ENCODE results near the gene ATRAID. TPM values are rescaled to one million over a fixed set of nuclear protein-coding genes. Genes with fewer than 3 reads are reported as not detected.

The ATRAID gene
- total and polyA plus RNA-seq, 2 experiments from 2014 or later: 129 to 154 TPM

DNA sequence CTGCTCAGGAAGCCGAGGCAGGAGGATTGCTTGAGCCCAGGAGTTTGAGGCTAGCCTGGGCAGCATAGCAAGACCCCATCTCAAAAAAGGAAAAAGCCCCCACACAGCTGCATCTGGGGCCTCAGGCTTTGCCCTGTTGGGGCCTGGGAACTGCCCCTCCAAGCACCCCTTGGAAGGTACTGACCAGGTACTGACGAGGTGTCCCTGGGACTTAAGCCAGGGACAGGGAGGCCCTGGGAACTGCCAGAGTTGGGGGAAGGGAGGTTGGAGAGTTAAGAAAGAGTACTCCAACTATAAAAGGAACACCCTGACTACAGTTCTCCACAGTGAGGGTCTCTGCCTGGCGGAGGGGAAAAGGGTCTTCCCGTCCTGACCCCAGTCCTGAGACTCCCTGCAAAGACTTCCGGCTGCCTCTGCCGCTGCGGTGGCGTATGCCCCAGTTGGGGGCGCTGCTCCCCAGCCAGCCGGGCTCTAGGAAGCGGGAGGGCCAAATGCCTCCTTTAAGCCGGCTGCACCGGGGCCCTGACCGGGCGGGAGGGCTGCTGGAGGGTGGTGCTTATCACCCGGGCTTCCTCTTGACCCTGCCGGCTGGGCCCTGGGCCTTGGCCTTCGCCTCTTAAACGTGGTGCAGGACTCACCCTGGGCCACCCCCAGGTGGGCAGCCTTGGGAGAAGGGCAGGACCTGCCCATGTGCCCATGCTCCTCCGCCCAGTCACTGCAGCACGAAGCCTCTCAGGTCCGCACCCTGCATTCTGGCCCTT lies 38.2 kb downstream of the ATRAID start:
- no peaks in the 10 kb centered on the region for H3K79me2 ChIP-seq (replicated peaks; ENCODE audit: insufficient read depth)
- H3K27ac Mint-ChIP-seq: no peak overlapping the region
- H3F3A ChIP-seq (replicated peaks; ENCODE audit: low read depth): peaks cover 12% of the 10 kb centered on the region
- peaks cover 23% of the 10 kb centered on the region for H3K27me3 Mint-ChIP-seq (ENCODE audit: insufficient read depth, low read depth, poor library complexity)
- peak overlapping the region; percentile 62 for H3K4me3 Mint-ChIP-seq
- no peaks in the 10 kb centered on the region for H4K20me1 ChIP-seq (replicated peaks; ENCODE audit: insufficient read depth)
- peaks cover 10% of the 10 kb centered on the region for H3K4me1 ChIP-seq (ENCODE audit: insufficient read depth)
- no peaks in the 10 kb centered on the region for H3K36me3 ChIP-seq (ENCODE audit: insufficient read depth)
- H3K9me2 ChIP-seq (ENCODE audit: insufficient read depth): no peaks in the 10 kb centered on the region
- peak overlapping the region; percentile 55 for H3K4me3 ChIP-seq
- H3K27ac ChIP-seq (ENCODE audit: low read depth): no peak overlapping the region
- TF ChIP-seq JUNB (IDR thresholded peaks at IDR 0.05; ENCODE audit: unreplicated experiment): no peak
- TF ChIP-seq, protein P1, sequence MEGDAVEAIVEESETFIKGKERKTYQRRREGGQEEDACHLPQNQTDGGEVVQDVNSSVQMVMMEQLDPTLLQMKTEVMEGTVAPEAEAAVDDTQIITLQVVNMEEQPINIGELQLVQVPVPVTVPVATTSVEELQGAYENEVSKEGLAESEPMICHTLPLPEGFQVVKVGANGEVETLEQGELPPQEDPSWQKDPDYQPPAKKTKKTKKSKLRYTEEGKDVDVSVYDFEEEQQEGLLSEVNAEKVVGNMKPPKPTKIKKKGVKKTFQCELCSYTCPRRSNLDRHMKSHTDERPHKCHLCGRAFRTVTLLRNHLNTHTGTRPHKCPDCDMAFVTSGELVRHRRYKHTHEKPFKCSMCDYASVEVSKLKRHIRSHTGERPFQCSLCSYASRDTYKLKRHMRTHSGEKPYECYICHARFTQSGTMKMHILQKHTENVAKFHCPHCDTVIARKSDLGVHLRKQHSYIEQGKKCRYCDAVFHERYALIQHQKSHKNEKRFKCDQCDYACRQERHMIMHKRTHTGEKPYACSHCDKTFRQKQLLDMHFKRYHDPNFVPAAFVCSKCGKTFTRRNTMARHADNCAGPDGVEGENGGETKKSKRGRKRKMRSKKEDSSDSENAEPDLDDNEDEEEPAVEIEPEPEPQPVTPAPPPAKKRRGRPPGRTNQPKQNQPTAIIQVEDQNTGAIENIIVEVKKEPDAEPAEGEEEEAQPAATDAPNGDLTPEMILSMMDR (conservative IDR thresholded peaks at IDR 0.05; ENCODE audit: low read depth in 2 of 2): peak; percentile 85 to 99
- TF ChIP-seq, protein P2, sequence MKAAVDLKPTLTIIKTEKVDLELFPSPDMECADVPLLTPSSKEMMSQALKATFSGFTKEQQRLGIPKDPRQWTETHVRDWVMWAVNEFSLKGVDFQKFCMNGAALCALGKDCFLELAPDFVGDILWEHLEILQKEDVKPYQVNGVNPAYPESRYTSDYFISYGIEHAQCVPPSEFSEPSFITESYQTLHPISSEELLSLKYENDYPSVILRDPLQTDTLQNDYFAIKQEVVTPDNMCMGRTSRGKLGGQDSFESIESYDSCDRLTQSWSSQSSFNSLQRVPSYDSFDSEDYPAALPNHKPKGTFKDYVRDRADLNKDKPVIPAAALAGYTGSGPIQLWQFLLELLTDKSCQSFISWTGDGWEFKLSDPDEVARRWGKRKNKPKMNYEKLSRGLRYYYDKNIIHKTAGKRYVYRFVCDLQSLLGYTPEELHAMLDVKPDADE (IDR thresholded peaks at IDR 0.05): peak; percentile 45; the same call in 1 of the 2 replicates
- peak; percentile 30; the same call in 1 of the 2 replicates for TF ChIP-seq POLR2AphosphoS5 (IDR thresholded peaks at IDR 0.05; ENCODE audit: low read depth)
- no peaks in the 10 kb centered on the region for H3K36me3 Mint-ChIP-seq (ENCODE audit: low read depth)
- peak overlapping the region; percentile 99 for H2AFZ ChIP-seq
- H3K4me2 ChIP-seq: peak overlapping the region; percentile 84
- H3K27me3 ChIP-seq (ENCODE audit: insufficient read depth): peaks cover 14% of the 10 kb centered on the region
- peaks cover 18% of the 10 kb centered on the region for H3K4me1 Mint-ChIP-seq
- DNase-seq (ENCODE audit: low spot score) (peak; percentile 92), ATAC-seq (peak; percentile 87)
- H3K9me3 Mint-ChIP-seq: no peaks in the 10 kb centered on the region; the same call in 2 of the 3 replicates

DNA sequence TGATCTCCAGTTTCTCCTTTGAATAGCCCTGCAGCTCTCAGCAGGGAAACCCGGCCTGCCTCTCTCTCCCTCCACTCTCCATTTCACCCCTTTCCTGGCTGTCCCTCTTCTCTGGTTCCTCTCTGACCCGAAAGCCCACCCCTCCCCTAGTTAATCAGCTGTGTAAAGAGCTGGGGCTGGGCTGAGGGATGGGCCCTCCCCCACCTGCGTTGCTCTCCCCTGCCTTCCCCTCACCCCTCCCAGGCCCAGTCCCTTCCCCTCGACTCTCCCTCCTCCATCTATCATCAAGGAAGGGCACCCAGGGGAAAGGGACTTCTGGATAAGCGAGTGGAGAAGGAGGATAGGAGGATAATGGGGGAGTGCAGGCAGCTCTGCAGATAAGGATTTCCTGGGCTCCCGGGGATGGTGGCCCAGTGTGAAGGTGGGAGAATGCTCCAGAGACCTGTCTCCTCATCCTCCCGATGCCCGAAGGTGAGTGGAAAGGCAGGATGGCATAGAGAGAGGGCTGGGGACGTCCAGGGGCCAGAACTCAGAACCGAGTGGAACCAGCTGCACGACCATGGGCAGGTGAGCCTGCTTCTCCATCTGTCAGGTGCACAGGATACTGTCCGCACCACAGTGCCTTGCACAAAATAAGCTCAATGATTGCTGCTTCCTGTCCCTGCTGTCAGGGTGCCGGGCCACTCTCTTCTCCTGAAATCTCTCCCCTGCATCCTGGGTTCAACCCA lies 39.0 kb downstream of the ATRAID start:
- no peaks in the 10 kb centered on the region for H3K79me2 ChIP-seq (replicated peaks; ENCODE audit: insufficient read depth)
- no peaks in the 10 kb centered on the region for H3K9me3 Mint-ChIP-seq
- H3K4me2 ChIP-seq: peak overlapping the region; percentile 84
- TF ChIP-seq, protein P2 (IDR thresholded peaks at IDR 0.05): no peak
- TF ChIP-seq EZH2phosphoT487 (IDR thresholded peaks at IDR 0.05; ENCODE audit: unreplicated experiment): no peak
- TF ChIP-seq EZH2 (IDR thresholded peaks at IDR 0.05; ENCODE audit: low read depth, unreplicated experiment): no peak
- TF ChIP-seq, protein P3, sequence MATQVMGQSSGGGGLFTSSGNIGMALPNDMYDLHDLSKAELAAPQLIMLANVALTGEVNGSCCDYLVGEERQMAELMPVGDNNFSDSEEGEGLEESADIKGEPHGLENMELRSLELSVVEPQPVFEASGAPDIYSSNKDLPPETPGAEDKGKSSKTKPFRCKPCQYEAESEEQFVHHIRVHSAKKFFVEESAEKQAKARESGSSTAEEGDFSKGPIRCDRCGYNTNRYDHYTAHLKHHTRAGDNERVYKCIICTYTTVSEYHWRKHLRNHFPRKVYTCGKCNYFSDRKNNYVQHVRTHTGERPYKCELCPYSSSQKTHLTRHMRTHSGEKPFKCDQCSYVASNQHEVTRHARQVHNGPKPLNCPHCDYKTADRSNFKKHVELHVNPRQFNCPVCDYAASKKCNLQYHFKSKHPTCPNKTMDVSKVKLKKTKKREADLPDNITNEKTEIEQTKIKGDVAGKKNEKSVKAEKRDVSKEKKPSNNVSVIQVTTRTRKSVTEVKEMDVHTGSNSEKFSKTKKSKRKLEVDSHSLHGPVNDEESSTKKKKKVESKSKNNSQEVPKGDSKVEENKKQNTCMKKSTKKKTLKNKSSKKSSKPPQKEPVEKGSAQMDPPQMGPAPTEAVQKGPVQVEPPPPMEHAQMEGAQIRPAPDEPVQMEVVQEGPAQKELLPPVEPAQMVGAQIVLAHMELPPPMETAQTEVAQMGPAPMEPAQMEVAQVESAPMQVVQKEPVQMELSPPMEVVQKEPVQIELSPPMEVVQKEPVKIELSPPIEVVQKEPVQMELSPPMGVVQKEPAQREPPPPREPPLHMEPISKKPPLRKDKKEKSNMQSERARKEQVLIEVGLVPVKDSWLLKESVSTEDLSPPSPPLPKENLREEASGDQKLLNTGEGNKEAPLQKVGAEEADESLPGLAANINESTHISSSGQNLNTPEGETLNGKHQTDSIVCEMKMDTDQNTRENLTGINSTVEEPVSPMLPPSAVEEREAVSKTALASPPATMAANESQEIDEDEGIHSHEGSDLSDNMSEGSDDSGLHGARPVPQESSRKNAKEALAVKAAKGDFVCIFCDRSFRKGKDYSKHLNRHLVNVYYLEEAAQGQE (IDR thresholded peaks at IDR 0.05; ENCODE audit: unreplicated experiment): no peak
- peaks cover 14% of the 10 kb centered on the region for H3K27me3 ChIP-seq (ENCODE audit: insufficient read depth)
- H3K4me1 ChIP-seq (ENCODE audit: insufficient read depth): peaks cover 10% of the 10 kb centered on the region
- ATAC-seq (peak; percentile 20), DNase-seq (ENCODE audit: low spot score) (no peak)
- H3K4me3 Mint-ChIP-seq: peak overlapping the region; percentile 62
- H3K27me3 Mint-ChIP-seq (ENCODE audit: insufficient read depth, low read depth, poor library complexity): peaks cover 23% of the 10 kb centered on the region
- H3K36me3 Mint-ChIP-seq (ENCODE audit: low read depth): no peaks in the 10 kb centered on the region; the same call in 2 of the 3 replicates
- peak overlapping the region; percentile 99 for H2AFZ ChIP-seq
- no peak overlapping the region for H3K27ac Mint-ChIP-seq
- H3F3A ChIP-seq (replicated peaks; ENCODE audit: low read depth): peaks cover 12% of the 10 kb centered on the region
- H3K27ac ChIP-seq (ENCODE audit: low read depth): no peak overlapping the region
- peaks cover 18% of the 10 kb centered on the region for H3K4me1 Mint-ChIP-seq
- H3K9me2 ChIP-seq (ENCODE audit: insufficient read depth): no peaks in the 10 kb centered on the region
- H3K4me3 ChIP-seq: peak overlapping the region; percentile 55
- H4K20me1 ChIP-seq (replicated peaks; ENCODE audit: insufficient read depth): no peaks in the 10 kb centered on the region
- no peaks in the 10 kb centered on the region for H3K36me3 ChIP-seq (ENCODE audit: insufficient read depth)

Data from GM23338 (cell line).